SK-N-SH (cell line): ENCODE data around the gene DAGLB.
"Not testable (repeated sequence)": the region's sequence is repeated elsewhere in the genome, so short reads cannot be mapped to it uniquely, and the experiment has no call there.

Experiments used
- EP300 ChIP-seq, 2 experiments: IDR thresholded peaks; 2 replicates each; pipeline versions ENCODE4 v1.4.0 to v1.6.1; 2012; ENCODE audit warnings: borderline replicate concordance in 1 of 2, low read depth in 1 of 2, low read length in 1 of 2
- POLR2AphosphoS5 ChIP-seq: IDR thresholded peaks from 2 replicates; pipeline ENCODE4 v1.6.1; 2012; ENCODE audit warnings: low read depth, low read length
- SIN3A ChIP-seq: IDR thresholded peaks from 2 replicates; pipeline ENCODE4 v1.6.1; 2012; ENCODE audit warnings: low read depth, mild to moderate bottlenecking, low read length, moderate library complexity, borderline replicate concordance
- YY1 ChIP-seq: IDR thresholded peaks from 2 replicates; pipeline ENCODE4 v1.4.0; 2012; ENCODE audit warnings: low read depth, mild to moderate bottlenecking
- TF ChIP-seq, protein P1 (sequence below): fragments of 200-600 bp; sonication (generic); IDR thresholded peaks from 2 replicates; pipeline ENCODE4 v1.6.1; 2017; ENCODE audit warnings: antibody characterized with exemption, mild to moderate bottlenecking, moderate library complexity
- TF ChIP-seq, protein P2 (sequence below): IDR thresholded peaks from 2 replicates; pipeline ENCODE4 v1.4.0; 2012; ENCODE audit warnings: low read depth
- TF ChIP-seq, protein P3 (sequence below): IDR thresholded peaks from 2 replicates; pipeline ENCODE4 v1.6.1; 2012; ENCODE audit warnings: mild to moderate bottlenecking, low read depth, low read length, moderate library complexity
- TF ChIP-seq, protein P4 (sequence below): fragments of 150-350 bp; IDR thresholded peaks from 2 replicates; pipeline ENCODE4 v1.6.1; 2017; ENCODE audit warnings: antibody characterized with exemption, low read length, low read depth, borderline replicate concordance

DNA sequence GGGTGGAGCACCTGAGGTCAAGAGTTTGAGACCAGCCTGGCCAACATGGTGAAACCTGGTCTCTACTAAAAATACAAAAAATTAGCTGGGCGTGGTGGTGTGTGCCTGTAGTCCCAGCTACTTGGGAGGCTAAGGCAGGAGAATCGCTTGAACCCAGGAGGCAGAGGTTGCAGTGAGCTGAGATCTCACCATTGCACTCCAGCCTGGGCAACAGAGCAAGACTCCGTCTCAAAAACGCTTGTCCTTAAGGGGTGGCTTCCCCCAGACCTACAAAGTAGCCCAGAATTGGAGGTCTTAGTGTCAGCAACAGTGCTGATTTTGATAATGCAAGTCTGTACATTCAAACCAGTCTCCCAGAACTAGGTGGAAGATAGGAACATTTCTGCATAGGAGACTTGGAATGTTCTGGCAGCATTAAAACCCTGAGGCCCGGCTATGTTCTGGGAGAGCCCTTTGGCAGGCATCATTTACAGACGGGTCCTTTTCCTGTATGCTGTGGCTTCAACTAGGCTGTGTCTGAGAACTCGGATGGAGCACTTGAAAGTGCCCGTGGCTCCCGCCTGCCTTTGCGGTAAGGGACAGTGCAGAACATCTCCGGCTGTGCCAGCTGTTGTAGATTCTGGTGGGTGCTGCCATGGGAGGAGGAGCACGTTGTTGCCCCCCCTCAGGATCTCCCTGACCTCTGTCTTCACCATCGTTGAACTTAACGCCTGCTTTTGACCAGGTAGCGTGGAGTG lies 49.8 kb downstream of the DAGLB start:
- TF ChIP-seq, protein P1, sequence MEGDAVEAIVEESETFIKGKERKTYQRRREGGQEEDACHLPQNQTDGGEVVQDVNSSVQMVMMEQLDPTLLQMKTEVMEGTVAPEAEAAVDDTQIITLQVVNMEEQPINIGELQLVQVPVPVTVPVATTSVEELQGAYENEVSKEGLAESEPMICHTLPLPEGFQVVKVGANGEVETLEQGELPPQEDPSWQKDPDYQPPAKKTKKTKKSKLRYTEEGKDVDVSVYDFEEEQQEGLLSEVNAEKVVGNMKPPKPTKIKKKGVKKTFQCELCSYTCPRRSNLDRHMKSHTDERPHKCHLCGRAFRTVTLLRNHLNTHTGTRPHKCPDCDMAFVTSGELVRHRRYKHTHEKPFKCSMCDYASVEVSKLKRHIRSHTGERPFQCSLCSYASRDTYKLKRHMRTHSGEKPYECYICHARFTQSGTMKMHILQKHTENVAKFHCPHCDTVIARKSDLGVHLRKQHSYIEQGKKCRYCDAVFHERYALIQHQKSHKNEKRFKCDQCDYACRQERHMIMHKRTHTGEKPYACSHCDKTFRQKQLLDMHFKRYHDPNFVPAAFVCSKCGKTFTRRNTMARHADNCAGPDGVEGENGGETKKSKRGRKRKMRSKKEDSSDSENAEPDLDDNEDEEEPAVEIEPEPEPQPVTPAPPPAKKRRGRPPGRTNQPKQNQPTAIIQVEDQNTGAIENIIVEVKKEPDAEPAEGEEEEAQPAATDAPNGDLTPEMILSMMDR, result not testable (repeated sequence)
- not testable (repeated sequence) for TF ChIP-seq YY1; EP300 (IDR thresholded peaks at IDR 0.05; ENCODE audit: borderline replicate concordance in 1 of 2, low read depth in 1 of 2, low read length in 1 of 2); POLR2AphosphoS5; SIN3A
- TF ChIP-seq, protein P2, sequence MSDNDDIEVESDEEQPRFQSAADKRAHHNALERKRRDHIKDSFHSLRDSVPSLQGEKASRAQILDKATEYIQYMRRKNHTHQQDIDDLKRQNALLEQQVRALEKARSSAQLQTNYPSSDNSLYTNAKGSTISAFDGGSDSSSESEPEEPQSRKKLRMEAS, result not testable (repeated sequence)
- TF ChIP-seq, protein P3, sequence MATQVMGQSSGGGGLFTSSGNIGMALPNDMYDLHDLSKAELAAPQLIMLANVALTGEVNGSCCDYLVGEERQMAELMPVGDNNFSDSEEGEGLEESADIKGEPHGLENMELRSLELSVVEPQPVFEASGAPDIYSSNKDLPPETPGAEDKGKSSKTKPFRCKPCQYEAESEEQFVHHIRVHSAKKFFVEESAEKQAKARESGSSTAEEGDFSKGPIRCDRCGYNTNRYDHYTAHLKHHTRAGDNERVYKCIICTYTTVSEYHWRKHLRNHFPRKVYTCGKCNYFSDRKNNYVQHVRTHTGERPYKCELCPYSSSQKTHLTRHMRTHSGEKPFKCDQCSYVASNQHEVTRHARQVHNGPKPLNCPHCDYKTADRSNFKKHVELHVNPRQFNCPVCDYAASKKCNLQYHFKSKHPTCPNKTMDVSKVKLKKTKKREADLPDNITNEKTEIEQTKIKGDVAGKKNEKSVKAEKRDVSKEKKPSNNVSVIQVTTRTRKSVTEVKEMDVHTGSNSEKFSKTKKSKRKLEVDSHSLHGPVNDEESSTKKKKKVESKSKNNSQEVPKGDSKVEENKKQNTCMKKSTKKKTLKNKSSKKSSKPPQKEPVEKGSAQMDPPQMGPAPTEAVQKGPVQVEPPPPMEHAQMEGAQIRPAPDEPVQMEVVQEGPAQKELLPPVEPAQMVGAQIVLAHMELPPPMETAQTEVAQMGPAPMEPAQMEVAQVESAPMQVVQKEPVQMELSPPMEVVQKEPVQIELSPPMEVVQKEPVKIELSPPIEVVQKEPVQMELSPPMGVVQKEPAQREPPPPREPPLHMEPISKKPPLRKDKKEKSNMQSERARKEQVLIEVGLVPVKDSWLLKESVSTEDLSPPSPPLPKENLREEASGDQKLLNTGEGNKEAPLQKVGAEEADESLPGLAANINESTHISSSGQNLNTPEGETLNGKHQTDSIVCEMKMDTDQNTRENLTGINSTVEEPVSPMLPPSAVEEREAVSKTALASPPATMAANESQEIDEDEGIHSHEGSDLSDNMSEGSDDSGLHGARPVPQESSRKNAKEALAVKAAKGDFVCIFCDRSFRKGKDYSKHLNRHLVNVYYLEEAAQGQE, result not testable (repeated sequence)
- TF ChIP-seq, protein P4, sequence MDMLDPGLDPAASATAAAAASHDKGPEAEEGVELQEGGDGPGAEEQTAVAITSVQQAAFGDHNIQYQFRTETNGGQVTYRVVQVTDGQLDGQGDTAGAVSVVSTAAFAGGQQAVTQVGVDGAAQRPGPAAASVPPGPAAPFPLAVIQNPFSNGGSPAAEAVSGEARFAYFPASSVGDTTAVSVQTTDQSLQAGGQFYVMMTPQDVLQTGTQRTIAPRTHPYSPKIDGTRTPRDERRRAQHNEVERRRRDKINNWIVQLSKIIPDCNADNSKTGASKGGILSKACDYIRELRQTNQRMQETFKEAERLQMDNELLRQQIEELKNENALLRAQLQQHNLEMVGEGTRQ, result not testable (repeated sequence)
